ENCODE results near the gene ADAT1. TPM values are rescaled to one million over a fixed set of nuclear protein-coding genes. Genes with fewer than 3 reads are reported as not detected.
A peak's percentile ranks its signal among the peaks of the same experiment; 100 is the strongest.

The ADAT1 gene
- total and polyA plus RNA-seq, 2 of the 13 experiments (the other 11 are each of a cell fraction or from before 2014, with no cell fraction given), result 18.4 to 40.8 TPM

GRCh38 chr16:75566040-75566757 is 56.9 kb downstream of the ADAT1 start, which contains the start of gene GABARAPL2 (continued):
- TF ChIP-seq ZNF407 (CRISPR knock-in tag; IDR thresholded peaks at IDR 0.05; ENCODE audit: not compliant biosample characterization), result peak; percentile 96
- peak; percentile 46; the same call in 1 of the 2 replicates for TF ChIP-seq ZNF263 (CRISPR knock-in tag; IDR thresholded peaks at IDR 0.05)
- TF ChIP-seq ZXDC (CRISPR knock-in tag; IDR thresholded peaks at IDR 0.05), result no peak; the same call in 1 of the 2 replicates
- TF ChIP-seq ZNF597 (CRISPR knock-in tag; IDR thresholded peaks at IDR 0.05), result no peak
- TF ChIP-seq PAX8 (CRISPR knock-in tag; IDR thresholded peaks at IDR 0.05; ENCODE audit: borderline replicate concordance), result no peak
- no peak for TF ChIP-seq NFE2 (CRISPR knock-in tag; IDR thresholded peaks at IDR 0.05)
- peak; percentile 75; the same call in 1 of the 2 replicates for TF ChIP-seq HOXD1 (CRISPR knock-in tag; IDR thresholded peaks at IDR 0.05)
- peak; percentile 64; the same call in 1 of the 2 replicates for TF ChIP-seq ZNF558 (CRISPR knock-in tag; IDR thresholded peaks at IDR 0.05; ENCODE audit: borderline replicate concordance)
- 0 out of 2 replicates have a peak, but pooled peaks have one; percentile 71 for TF ChIP-seq ZFP36L2 (CRISPR knock-in tag; IDR thresholded peaks at IDR 0.05)
- no peak for TF ChIP-seq MBD4 (IDR thresholded peaks at IDR 0.05; ENCODE audit: borderline replicate concordance, low read length)
